ENCODE measurements around the gene SEC31A.

- no peak for TF ChIP-seq CTCF (IDR thresholded peaks at IDR 0.05)
- no peak for TF ChIP-seq POLR2AphosphoS5 (IDR thresholded peaks at IDR 0.05)
These were observed 18.4 kb upstream of the SEC31A start for GRCh38 chr4:82909326-82909725.

All from breast epithelium (tissue), 3 donors.